C4-2B (cell line): ENCODE results near the gene RASL10B.

Experiments used
- ZFX ChIP-seq: fragments of 450-650 bp; IDR thresholded peaks from 2 replicates; pipeline ENCODE4 v1.6.1; 2017
- TF ChIP-seq, protein P1 (sequence below): fragments of 450-650 bp; conservative IDR thresholded peaks from 2 replicates; pipeline ENCODE4 v1.5.1; 2017; ENCODE audit warnings: mild to moderate bottlenecking

DNA sequence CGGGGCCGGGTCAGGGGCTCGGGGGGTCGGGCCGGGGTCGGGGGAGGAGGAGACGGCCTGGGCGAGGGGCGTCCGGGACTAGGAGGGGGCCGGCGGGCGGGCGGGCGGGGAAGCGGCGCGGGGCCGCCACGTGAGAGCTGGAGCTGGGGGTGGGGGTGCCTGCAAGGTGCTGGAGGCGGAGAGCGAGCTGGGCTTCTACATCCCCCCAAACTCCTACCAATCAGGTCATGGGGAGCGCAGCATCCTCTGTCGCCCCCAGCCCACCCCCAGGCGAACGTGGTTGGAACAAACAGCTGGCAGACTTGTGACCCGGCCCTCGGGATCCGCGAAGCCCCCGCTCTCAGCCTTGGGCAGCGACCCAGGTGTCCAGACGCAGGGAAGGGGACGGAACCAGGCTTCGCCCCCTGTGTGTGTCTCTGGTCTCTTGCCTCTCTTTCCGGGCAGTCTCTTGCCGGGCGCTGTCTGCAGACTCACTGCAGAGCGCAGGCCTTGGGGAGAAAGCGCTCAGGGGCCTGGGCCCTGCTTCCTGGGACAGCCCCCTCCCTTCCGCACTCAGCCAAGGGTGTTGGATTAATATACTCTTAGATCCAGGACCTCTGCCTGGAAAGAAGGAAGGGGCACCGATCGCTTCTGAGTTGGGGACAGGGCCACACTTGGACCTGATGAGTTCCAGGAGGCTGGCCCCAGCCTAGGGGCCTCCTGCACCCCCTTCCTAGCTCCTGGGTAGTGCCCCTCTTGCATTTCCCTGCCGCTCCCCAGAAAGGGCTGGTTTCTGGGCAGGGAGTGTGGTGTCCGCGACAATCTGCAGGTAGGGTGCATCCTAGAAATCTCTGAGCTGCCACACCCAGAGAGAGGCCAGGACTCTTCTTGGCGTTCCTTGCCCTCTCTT lies 722 bp downstream of the RASL10B start:
- TF ChIP-seq, protein P1, sequence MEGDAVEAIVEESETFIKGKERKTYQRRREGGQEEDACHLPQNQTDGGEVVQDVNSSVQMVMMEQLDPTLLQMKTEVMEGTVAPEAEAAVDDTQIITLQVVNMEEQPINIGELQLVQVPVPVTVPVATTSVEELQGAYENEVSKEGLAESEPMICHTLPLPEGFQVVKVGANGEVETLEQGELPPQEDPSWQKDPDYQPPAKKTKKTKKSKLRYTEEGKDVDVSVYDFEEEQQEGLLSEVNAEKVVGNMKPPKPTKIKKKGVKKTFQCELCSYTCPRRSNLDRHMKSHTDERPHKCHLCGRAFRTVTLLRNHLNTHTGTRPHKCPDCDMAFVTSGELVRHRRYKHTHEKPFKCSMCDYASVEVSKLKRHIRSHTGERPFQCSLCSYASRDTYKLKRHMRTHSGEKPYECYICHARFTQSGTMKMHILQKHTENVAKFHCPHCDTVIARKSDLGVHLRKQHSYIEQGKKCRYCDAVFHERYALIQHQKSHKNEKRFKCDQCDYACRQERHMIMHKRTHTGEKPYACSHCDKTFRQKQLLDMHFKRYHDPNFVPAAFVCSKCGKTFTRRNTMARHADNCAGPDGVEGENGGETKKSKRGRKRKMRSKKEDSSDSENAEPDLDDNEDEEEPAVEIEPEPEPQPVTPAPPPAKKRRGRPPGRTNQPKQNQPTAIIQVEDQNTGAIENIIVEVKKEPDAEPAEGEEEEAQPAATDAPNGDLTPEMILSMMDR, result no peak
- no peak for TF ChIP-seq ZFX
